HepG2 (cell line): ENCODE results near the gene DDN. TPM values are rescaled to one million over a fixed set of nuclear protein-coding genes. Genes with fewer than 3 reads are reported as not detected.
A peak's percentile ranks its signal among the peaks of the same experiment; 100 is the strongest.

ENCODE experiments used
- ATAC-seq: fragments of 200-7000 bp; cut with Tn5 transposase; 3 replicates; pipeline ENCODE4 v1.9.1; 2020; ENCODE audit warnings: mild to moderate bottlenecking, moderate library complexity
- BruUV-seq: library from RNA; stranded (reverse); fragments of 400-500 nt; replicated peaks from 2 replicates; lab custom pipeline; 2021; lab: Mats Ljungman, UMichigan
- CTCF ChIA-PET: fragments of 300-600 bp; formaldehyde crosslinking; extraction: SDS; loops from one replicate; lab custom pipeline; 2021; ENCODE audit warnings: low total read pairs, inconsistent platforms, low intra/inter-chr PET ratio; lab: Yijun Ruan, JAX
- POLR2A ChIA-PET: fragments of 350-600 bp; sonication (Branson Sonifier 250); formaldehyde crosslinking; loops from one replicate; lab custom pipeline; 2020; ENCODE audit warnings: antibody characterized with exemption, inconsistent platforms; lab: Yijun Ruan, JAX
- DNase-seq: peaks from one replicate; pipeline ENCODE4 v3.0.0-alpha.2; 2015; ENCODE audit warnings: low spot score
- FAIRE-seq: peaks from 3 replicates; lab custom pipeline; 2011; peaks lifted over from hg19 to GRCh38; lab: Jason Lieb, UNC
- H2AFZ ChIP-seq: one replicate; pipeline ENCODE4 v1.6.1; 2011; ENCODE audit warnings: low read length, inconsistent platforms
- H3K27ac ChIP-seq: fragments of 300-600 bp; 3 replicates; pipeline ENCODE4 v1.8.0; 2011; ENCODE audit warnings: mixed run types, mild to moderate bottlenecking, mixed read lengths, low read length, inconsistent platforms; ENCODE audit not compliant: insufficient read depth; ENCODE audit errors: extremely low read length
- H3K27me3 ChIP-seq, 2 experiments: fragments of 200-600 bp in 1 of 2; 2 replicates in 1 of 2; 3 replicates in 1 of 2; pipeline versions ENCODE4 v1.6.0 to v1.8.0; 2011; ENCODE audit warnings: low read length in 2 of 2, mild to moderate bottlenecking in 2 of 2, moderate library complexity in 2 of 2, inconsistent platforms in 1 of 2; ENCODE audit not compliant: insufficient read depth in 2 of 2, control insufficient read depth in 1 of 2
- H3K36me3 ChIP-seq, 2 experiments: fragments of 200-600 bp in 1 of 2; replicated peaks in 1 of 2; 2 replicates in 1 of 2; 3 replicates in 1 of 2; pipeline versions ENCODE4 v1.5.1 to v1.8.0; 2011; ENCODE audit warnings: low read length in 2 of 2, inconsistent platforms in 1 of 2; ENCODE audit not compliant: insufficient read depth in 2 of 2, control insufficient read depth in 1 of 2
- H3K4me1 ChIP-seq: 2 replicates; pipeline ENCODE4 v1.5.1; 2012; ENCODE audit warnings: low read length, inconsistent platforms; ENCODE audit not compliant: insufficient read depth
- H3K4me2 ChIP-seq: 2 replicates; pipeline ENCODE4 v1.6.0; 2011; ENCODE audit warnings: low read depth, low read length, inconsistent platforms
- H3K4me3 ChIP-seq, 3 experiments: fragments of 200-600 bp in 1 of 3; sonication (generic), shearing (Covaris generic) in 1 of 3; replicated peaks in 1 of 3; 2 replicates each; pipeline ENCODE4 v1.5.1; 2011 to 2016; ENCODE audit warnings: low read length in 3 of 3, inconsistent platforms in 2 of 3, low read depth in 2 of 3, mild to moderate bottlenecking in 2 of 3, control low read depth in 1 of 3, mixed read lengths in 1 of 3; ENCODE audit not compliant: insufficient read depth in 1 of 3
- H3K79me2 ChIP-seq: one replicate; pipeline ENCODE4 v1.6.1; 2011; ENCODE audit warnings: low read length, inconsistent platforms; ENCODE audit not compliant: insufficient read depth
- H3K9ac ChIP-seq: 2 replicates; pipeline ENCODE4 v1.6.0; 2011; ENCODE audit warnings: mild to moderate bottlenecking, low read depth, low read length, inconsistent platforms; ENCODE audit not compliant: insufficient read depth
- H3K9me3 ChIP-seq: 2 replicates; pipeline ENCODE4 v1.5.1; 2012; ENCODE audit warnings: mild to moderate bottlenecking, low read length
- H4K20me1 ChIP-seq: 2 replicates; pipeline ENCODE4 v1.6.0; 2011; ENCODE audit warnings: inconsistent platforms, mild to moderate bottlenecking, low read length, moderate library complexity; ENCODE audit not compliant: insufficient read depth
- ATF3 ChIP-seq: sonication (generic); formaldehyde crosslinking; IDR thresholded peaks from 2 replicates; pipeline ENCODE4 v1.4.0; 2020; ENCODE audit warnings: missing genetic modification reagents
- CEBPG ChIP-seq: IDR thresholded peaks from 2 replicates; pipeline ENCODE4 v1.6.1; 2016
- ELF4 ChIP-seq: sonication (generic); formaldehyde crosslinking; IDR thresholded peaks from 2 replicates; pipeline ENCODE4 v1.5.0; 2020; ENCODE audit warnings: missing genetic modification reagents, mild to moderate bottlenecking, moderate library complexity, borderline replicate concordance
- ETV6 ChIP-seq: sonication (generic); formaldehyde crosslinking; conservative IDR thresholded peaks from 2 replicates; pipeline ENCODE4 v1.4.0; 2020; ENCODE audit warnings: missing genetic modification reagents
- ISL2 ChIP-seq: sonication (generic); formaldehyde crosslinking; IDR thresholded peaks from 2 replicates; pipeline ENCODE4 v1.5.0; 2020; ENCODE audit warnings: missing genetic modification reagents
- KDM1A ChIP-seq: IDR thresholded peaks from 2 replicates; pipeline ENCODE4 v1.6.1; 2016; ENCODE audit warnings: missing compliant biosample characterization
- NR2F6 ChIP-seq, 2 experiments: IDR thresholded peaks; 2 replicates each; pipeline ENCODE4 v1.6.1; 2016; ENCODE audit warnings: antibody characterized with exemption in 1 of 2, mild to moderate bottlenecking in 1 of 2
- POLR2A ChIP-seq, 2 experiments: IDR thresholded peaks; 2 replicates each; pipeline ENCODE4 v1.6.1; 2011; ENCODE audit warnings: low read depth in 2 of 2, low read length in 2 of 2, mild to moderate bottlenecking in 1 of 2, moderate library complexity in 1 of 2; ENCODE audit not compliant: insufficient read depth in 1 of 2
- REST ChIP-seq, 2 experiments: IDR thresholded peaks; 2 replicates each; pipeline ENCODE4 v1.6.1; 2011 to 2012; ENCODE audit warnings: low read length in 2 of 2, borderline replicate concordance in 1 of 2, low read depth in 1 of 2, mild to moderate bottlenecking in 1 of 2, moderate library complexity in 1 of 2
- WGBS: methylation state at CpG from one replicate; pipeline ENCODE4 v1.1.6; 2017; ENCODE audit warnings: low lambda C conversion rate; 5-methylcytosine and 5-hydroxymethylcytosine counted together
- in situ Hi-C: cut with HindIII; loops from 2 replicates; pipeline ENCODE4 v1.10.0; 2017; ENCODE audit warnings: low pct_unique_long_range_greater_than_20kb; ENCODE audit not compliant: extremely low pct_ligation_motif_present
- intact Hi-C: fragments of 100-400 bp; cut with micrococcal nuclease; formaldehyde crosslinking; loops from one replicate; pipeline ENCODE4 v1.10.0; 2022; ENCODE audit not compliant: unreplicated experiment
- polyA plus RNA-seq, 8 experiments: library from polyadenylated mRNA; depleted of rRNA in 3 of 8; stranded (reverse) in 7 of 8; unstranded in 1 of 8; fragments of >200 nt; fragmentation: Illumina TruSeq in 4 of 8; extraction: Trizol in 4 of 8; gene quantifications; 2 replicates each; pipeline versions ENCODE4 v1.2.1 to v1.2.3, GENCODE V29; 2011 to 2016; ENCODE audit warnings: low read depth in 4 of 8, missing spikeins in 1 of 8, mixed read lengths in 1 of 8; ENCODE audit not compliant: insufficient read depth in 1 of 8
- total RNA-seq, 5 experiments: library from RNA; depleted of rRNA; stranded (reverse); fragments of >200 nt; fragmentation: Illumina TruSeq; extraction: Trizol; gene quantifications; 2 replicates each; pipeline ENCODE4 v1.2.3, GENCODE V29; 2016; ENCODE audit warnings: low read depth in 1 of 5
- TF ChIP-seq, protein P1 (sequence below): sonication (generic); formaldehyde crosslinking; IDR thresholded peaks from 2 replicates; pipeline ENCODE4 v1.8.1; 2023; ENCODE audit warnings: missing genetic modification reagents, inconsistent platforms, borderline replicate concordance
- TF ChIP-seq, protein P2 (sequence below), 2 experiments: fragments of 450-650 bp in 1 of 2; sonication (generic) in 1 of 2; formaldehyde crosslinking; IDR thresholded peaks; 2 replicates each; pipeline versions ENCODE4 v1.5.0 to v1.8.0; 2020 to 2022; ENCODE audit warnings: mild to moderate bottlenecking in 1 of 2, missing genetic modification reagents in 1 of 2
- TF ChIP-seq, protein P3 (sequence below): sonication (generic); formaldehyde crosslinking; IDR thresholded peaks from 2 replicates; pipeline ENCODE4 v1.4.0; 2020; ENCODE audit warnings: missing genetic modification reagents, mild to moderate bottlenecking, borderline replicate concordance

Gene DDN
- total and polyA plus RNA-seq, 2 of the 13 experiments (the other 11 are each of a cell fraction or from before 2014, with no cell fraction given): 0.24 to 0.53 TPM

DNA sequence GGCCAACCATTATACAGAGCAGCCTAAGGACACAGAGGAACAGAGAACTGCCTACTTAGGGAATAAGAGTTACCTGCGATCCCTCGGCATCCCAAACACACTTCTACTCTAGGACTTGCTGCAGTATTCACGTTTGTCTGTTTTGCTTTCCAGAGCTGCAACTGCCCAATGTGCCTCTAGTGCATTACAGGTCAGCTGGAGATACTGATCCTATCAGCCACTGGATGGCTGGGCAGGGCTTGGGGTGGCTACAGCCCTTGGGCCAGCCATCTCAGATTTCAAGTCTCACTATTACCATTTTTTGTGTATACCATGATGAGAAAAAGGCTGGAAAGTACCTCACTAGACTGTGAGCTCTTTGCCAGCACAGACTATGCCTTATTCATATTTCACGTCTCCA lies 46.5 kb downstream of the DDN start (continued):
- TF ChIP-seq REST (IDR thresholded peaks at IDR 0.05; ENCODE audit: borderline replicate concordance in 1 of 2, low read depth in 1 of 2, low read length in 2 of 2): no peak
- TF ChIP-seq ISL2 (CRISPR knock-in tag): no peak
- TF ChIP-seq ETV6 (CRISPR knock-in tag): no peak
- no peak for TF ChIP-seq ELF4
- TF ChIP-seq, protein P1, sequence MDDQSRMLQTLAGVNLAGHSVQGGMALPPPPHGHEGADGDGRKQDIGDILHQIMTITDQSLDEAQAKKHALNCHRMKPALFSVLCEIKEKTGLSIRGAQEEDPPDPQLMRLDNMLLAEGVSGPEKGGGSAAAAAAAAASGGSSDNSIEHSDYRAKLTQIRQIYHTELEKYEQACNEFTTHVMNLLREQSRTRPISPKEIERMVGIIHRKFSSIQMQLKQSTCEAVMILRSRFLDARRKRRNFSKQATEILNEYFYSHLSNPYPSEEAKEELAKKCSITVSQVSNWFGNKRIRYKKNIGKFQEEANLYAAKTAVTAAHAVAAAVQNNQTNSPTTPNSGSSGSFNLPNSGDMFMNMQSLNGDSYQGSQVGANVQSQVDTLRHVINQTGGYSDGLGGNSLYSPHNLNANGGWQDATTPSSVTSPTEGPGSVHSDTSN (CRISPR knock-in tag): no peak
- TF ChIP-seq, all 625 proteins: peak for 0

DNA sequence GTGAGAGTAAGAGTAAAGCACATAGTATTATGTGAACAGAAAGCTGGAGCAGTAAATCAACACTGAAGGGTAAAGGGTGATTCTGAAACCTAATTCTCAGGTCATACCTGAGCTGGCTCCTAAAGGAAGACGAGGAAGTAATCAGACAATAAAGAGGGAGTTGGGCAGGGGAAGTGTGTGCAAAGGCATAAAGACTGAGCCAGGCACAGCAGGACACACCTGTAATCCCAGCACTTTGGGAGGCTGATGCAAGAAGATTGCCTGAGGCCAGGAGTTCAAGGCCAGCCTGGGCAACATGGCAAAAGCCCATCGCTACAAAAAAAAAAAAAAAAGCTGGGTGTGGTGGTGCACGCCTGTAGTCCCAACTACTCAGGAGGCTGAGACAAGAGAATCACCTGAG lies 51.4 kb downstream of the DDN start:
- no peaks in the 10 kb centered on the region for H3K27me3 ChIP-seq
- H3K4me1 ChIP-seq: peaks cover 54% of the 10 kb centered on the region
- intact Hi-C loops (no loop called here), in situ Hi-C loops (no loop called here)
- H3K9ac ChIP-seq: no peak overlapping the region
- H3K9me3 ChIP-seq: no peaks in the 10 kb centered on the region
- CTCF ChIA-PET: interaction anchor here (1.4 kb wide), 1 partner anchor 11 kb away, joined by 3 read pairs; no protein-coding TSS in a partner anchor
- POLR2A ChIA-PET: interaction anchor here (1.3 kb wide), 1 partner anchor 10 kb away, joined by 4 read pairs; the partner anchor contains the start of gene ARF3
- no peak for ATAC-seq
- peaks cover 5% of the 10 kb centered on the region; the same call in 1 of the 2 replicates for H4K20me1 ChIP-seq
- H3K36me3 ChIP-seq: peaks cover 0 to 14% of the 10 kb centered on the region in 2 experiments; a peak in 2 of 5 replicates
- 89% methylated on average over 3 of the region's 3 CpGs for WGBS
- H3K4me3 ChIP-seq: no peak overlapping the region
- H3K79me2 ChIP-seq: peaks cover 15% of the 10 kb centered on the region
- no peak overlapping the region for H3K4me2 ChIP-seq
- H3K27ac ChIP-seq: no peak overlapping the region
- BruUV-seq: no TSS peak
- no peak overlapping the region for H2AFZ ChIP-seq
- TF ChIP-seq, protein P2, sequence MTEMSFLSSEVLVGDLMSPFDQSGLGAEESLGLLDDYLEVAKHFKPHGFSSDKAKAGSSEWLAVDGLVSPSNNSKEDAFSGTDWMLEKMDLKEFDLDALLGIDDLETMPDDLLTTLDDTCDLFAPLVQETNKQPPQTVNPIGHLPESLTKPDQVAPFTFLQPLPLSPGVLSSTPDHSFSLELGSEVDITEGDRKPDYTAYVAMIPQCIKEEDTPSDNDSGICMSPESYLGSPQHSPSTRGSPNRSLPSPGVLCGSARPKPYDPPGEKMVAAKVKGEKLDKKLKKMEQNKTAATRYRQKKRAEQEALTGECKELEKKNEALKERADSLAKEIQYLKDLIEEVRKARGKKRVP (CRISPR knock-in tag; IDR thresholded peaks at IDR 0.05): peak in 1 of 2 experiments; percentile 46; a peak in 1 of 4 replicates
- TF ChIP-seq CEBPG (CRISPR knock-in tag) (0 out of 2 replicates have a peak, but pooled peaks have one; percentile 25), POLR2A (IDR thresholded peaks at IDR 0.05; ENCODE audit: insufficient read depth in 1 of 2, low read depth in 2 of 2, low read length in 2 of 2) (no peak), NR2F6 (IDR thresholded peaks at IDR 0.05) (no peak), NR2F6 (CRISPR knock-in tag; IDR thresholded peaks at IDR 0.05) (0 out of 2 replicates have a peak, but pooled peaks have one; percentile 16), KDM1A (no peak), ATF3 (CRISPR knock-in tag) (peak; percentile 36; the same call in 1 of the 2 replicates)
- TF ChIP-seq, protein P3, sequence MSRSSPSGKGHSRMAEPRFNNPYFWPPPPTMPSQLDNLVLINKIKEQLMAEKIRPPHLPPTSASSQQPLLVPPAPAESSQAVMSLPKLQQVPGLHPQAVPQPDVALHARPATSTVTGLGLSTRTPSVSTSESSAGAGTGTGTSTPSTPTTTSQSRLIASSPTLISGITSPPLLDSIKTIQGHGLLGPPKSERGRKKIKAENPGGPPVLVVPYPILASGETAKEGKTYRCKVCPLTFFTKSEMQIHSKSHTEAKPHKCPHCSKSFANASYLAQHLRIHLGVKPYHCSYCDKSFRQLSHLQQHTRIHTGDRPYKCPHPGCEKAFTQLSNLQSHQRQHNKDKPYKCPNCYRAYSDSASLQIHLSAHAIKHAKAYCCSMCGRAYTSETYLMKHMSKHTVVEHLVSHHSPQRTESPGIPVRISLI (CRISPR knock-in tag): peak; percentile 26; the same call in 1 of the 2 replicates
- FAIRE-seq: no peak
- no peak for DNase-seq
